Measurements from ENCODE around the gene OTUD7B.

DNA sequence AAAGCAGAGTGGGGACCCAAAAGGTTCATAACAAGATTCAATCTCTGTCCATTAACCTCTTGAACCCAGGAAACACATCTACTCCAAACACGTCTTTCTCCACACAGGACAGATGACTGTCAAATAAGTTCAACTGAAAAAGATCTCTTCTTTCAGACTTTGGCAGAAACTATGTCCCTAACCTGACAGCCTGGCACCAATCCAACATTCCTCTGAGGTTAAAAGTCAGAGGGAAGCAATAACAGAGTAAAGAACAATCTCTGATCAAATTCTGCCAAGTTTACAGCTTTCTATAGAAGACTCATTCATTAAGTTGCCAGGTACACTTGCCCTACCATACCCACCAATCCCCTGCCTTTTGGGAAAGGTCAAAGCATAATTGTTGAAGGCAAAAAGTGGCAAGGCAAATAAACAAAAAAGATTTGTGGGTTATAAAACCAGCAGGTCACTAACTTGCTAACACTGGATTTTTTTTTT, 31.9 kb downstream of the OTUD7B start:
- TF ChIP-seq, protein P1, sequence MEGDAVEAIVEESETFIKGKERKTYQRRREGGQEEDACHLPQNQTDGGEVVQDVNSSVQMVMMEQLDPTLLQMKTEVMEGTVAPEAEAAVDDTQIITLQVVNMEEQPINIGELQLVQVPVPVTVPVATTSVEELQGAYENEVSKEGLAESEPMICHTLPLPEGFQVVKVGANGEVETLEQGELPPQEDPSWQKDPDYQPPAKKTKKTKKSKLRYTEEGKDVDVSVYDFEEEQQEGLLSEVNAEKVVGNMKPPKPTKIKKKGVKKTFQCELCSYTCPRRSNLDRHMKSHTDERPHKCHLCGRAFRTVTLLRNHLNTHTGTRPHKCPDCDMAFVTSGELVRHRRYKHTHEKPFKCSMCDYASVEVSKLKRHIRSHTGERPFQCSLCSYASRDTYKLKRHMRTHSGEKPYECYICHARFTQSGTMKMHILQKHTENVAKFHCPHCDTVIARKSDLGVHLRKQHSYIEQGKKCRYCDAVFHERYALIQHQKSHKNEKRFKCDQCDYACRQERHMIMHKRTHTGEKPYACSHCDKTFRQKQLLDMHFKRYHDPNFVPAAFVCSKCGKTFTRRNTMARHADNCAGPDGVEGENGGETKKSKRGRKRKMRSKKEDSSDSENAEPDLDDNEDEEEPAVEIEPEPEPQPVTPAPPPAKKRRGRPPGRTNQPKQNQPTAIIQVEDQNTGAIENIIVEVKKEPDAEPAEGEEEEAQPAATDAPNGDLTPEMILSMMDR (conservative IDR thresholded peaks at IDR 0.05; ENCODE audit: low read length), result no peak
- TF ChIP-seq EZH2phosphoT487 (IDR thresholded peaks at IDR 0.05; ENCODE audit: borderline replicate concordance), result no peak

Measured in Loucy (cell line).